WTC11 (cell line): ENCODE data around the gene RDH16. TPM values are rescaled to one million over a fixed set of nuclear protein-coding genes. Genes with fewer than 3 reads are reported as not detected.

Experiments used
- ATAC-seq: fragments of 200-7000 bp; cut with Tn5 transposase; 2 replicates; pipeline ENCODE4 v1.10.0; 2021; ENCODE audit warnings: mild to moderate bottlenecking, moderate library complexity
- CTCF ChIA-PET: fragments of 300-600 bp; sonication (Branson Sonifier 250); formaldehyde crosslinking; loops from one replicate; lab custom pipeline; 2021; ENCODE audit warnings: antibody characterized with exemption; lab: Charles Lee
- POLR2A ChIA-PET: fragments of 350-600 bp; sonication (Branson Sonifier 250); formaldehyde crosslinking; loops from one replicate; lab custom pipeline; 2021; ENCODE audit warnings: antibody characterized with exemption; lab: Charles Lee
- DNase-seq: peaks from one replicate; pipeline ENCODE4 v3.0.0; 2021; ENCODE audit warnings: low spot score
- H3K27ac Mint-ChIP-seq: 2 replicates; pipeline ENCODE4 v1.8.0; 2021; ENCODE audit warnings: mixed read lengths
- H3K27me3 Mint-ChIP-seq: 2 replicates; pipeline ENCODE4 v1.8.0; 2021; ENCODE audit warnings: low read depth, mild to moderate bottlenecking, moderate library complexity, mixed read lengths
- H3K36me3 Mint-ChIP-seq: 2 replicates; pipeline ENCODE4 v1.8.0; 2021; ENCODE audit warnings: mixed read lengths
- H3K4me1 Mint-ChIP-seq: 2 replicates; pipeline ENCODE4 v1.8.0; 2022; ENCODE audit warnings: mixed read lengths
- H3K4me3 Mint-ChIP-seq: 2 replicates; pipeline ENCODE4 v1.8.0; 2021; ENCODE audit warnings: mild to moderate bottlenecking, moderate library complexity, mixed read lengths
- H3K9me3 Mint-ChIP-seq: 2 replicates; pipeline ENCODE4 v1.8.0; 2021; ENCODE audit warnings: mixed read lengths
- CBFB ChIP-seq: sonication (generic); formaldehyde crosslinking; IDR thresholded peaks from 2 replicates; pipeline ENCODE4 v1.8.1; 2022; ENCODE audit warnings: mild to moderate bottlenecking, low read depth, missing genetic modification reagents
- ESRRA ChIP-seq: sonication (generic); formaldehyde crosslinking; IDR thresholded peaks from 2 replicates; pipeline ENCODE4 v1.8.1; 2022; ENCODE audit warnings: mild to moderate bottlenecking, missing genetic modification reagents, borderline replicate concordance
- FOXP1 ChIP-seq: sonication (generic); formaldehyde crosslinking; IDR thresholded peaks from 2 replicates; pipeline ENCODE4 v1.8.0; 2022; ENCODE audit warnings: missing genetic modification reagents, mild to moderate bottlenecking, moderate library complexity, borderline replicate concordance
- KAT7 ChIP-seq: sonication (generic); formaldehyde crosslinking; IDR thresholded peaks from 2 replicates; pipeline ENCODE4 v1.8.1; 2023; ENCODE audit warnings: missing genetic modification reagents, mild to moderate bottlenecking, borderline replicate concordance
- RORB ChIP-seq: fragments of 250-450 bp; sonication (Bioruptor Pico); IDR thresholded peaks from 2 replicates; pipeline ENCODE4 v1.9.0; 2021; ENCODE audit warnings: mild to moderate bottlenecking
- SOX15 ChIP-seq: fragments of 250-450 bp; sonication (Bioruptor Pico); IDR thresholded peaks from 2 replicates; pipeline ENCODE4 v1.9.0; 2021; ENCODE audit warnings: mild to moderate bottlenecking
- ZNF232 ChIP-seq: sonication (generic); formaldehyde crosslinking; IDR thresholded peaks from 2 replicates; pipeline ENCODE4 v1.8.0; 2022; ENCODE audit warnings: mild to moderate bottlenecking, missing genetic modification reagents
- ZNF423 ChIP-seq: fragments of 250-450 bp; sonication (Bioruptor Pico); IDR thresholded peaks from 2 replicates; pipeline ENCODE4 v2.1.2; 2022; ENCODE audit warnings: mild to moderate bottlenecking, moderate library complexity
- ZNF671 ChIP-seq: fragments of 250-450 bp; sonication (Bioruptor Pico); IDR thresholded peaks from 2 replicates; pipeline ENCODE4 v1.8.0; 2021; ENCODE audit warnings: mild to moderate bottlenecking
- total RNA-seq: library from RNA; stranded (reverse); gene quantifications from 3 replicates; pipeline ENCODE4 v1.2.3, GENCODE V29; 2021
- TF ChIP-seq, protein P1 (sequence below): fragments of 250-450 bp; sonication (Bioruptor Pico); IDR thresholded peaks from 2 replicates; pipeline ENCODE4 v1.9.0; 2021; ENCODE audit warnings: moderate library complexity, mild to moderate bottlenecking, inconsistent platforms, borderline replicate concordance
- TF ChIP-seq, protein P2 (sequence below): sonication (generic); formaldehyde crosslinking; IDR thresholded peaks from 2 replicates; pipeline ENCODE4 v1.8.1; 2023; ENCODE audit warnings: mild to moderate bottlenecking, missing genetic modification reagents, moderate library complexity
- TF ChIP-seq, protein P3 (sequence below): sonication (generic); formaldehyde crosslinking; conservative IDR thresholded peaks from 2 replicates; pipeline ENCODE4 v1.8.1; 2023; ENCODE audit warnings: mild to moderate bottlenecking, low read depth, missing genetic modification reagents, moderate library complexity
- TF ChIP-seq, protein P4 (sequence below): sonication (generic); formaldehyde crosslinking; IDR thresholded peaks from 2 replicates; pipeline ENCODE4 v1.8.0; 2022; ENCODE audit warnings: mild to moderate bottlenecking, missing genetic modification reagents
- TF ChIP-seq, protein P5 (sequence below): sonication (generic); formaldehyde crosslinking; IDR thresholded peaks from 2 replicates; pipeline ENCODE4 v1.8.1; 2023; ENCODE audit warnings: mild to moderate bottlenecking, missing genetic modification reagents, moderate library complexity
- TF ChIP-seq, protein P6 (sequence below): sonication (generic); formaldehyde crosslinking; IDR thresholded peaks from 2 replicates; pipeline ENCODE4 v1.8.0; 2022; ENCODE audit warnings: missing genetic modification reagents
- TF ChIP-seq, protein P7 (sequence below): sonication (generic); formaldehyde crosslinking; IDR thresholded peaks from 2 replicates; pipeline ENCODE4 v1.8.1; 2022; ENCODE audit warnings: low read depth, missing genetic modification reagents, borderline replicate concordance
- TF ChIP-seq, protein P8 (sequence below): sonication (generic); formaldehyde crosslinking; IDR thresholded peaks from 2 replicates; pipeline ENCODE4 v1.8.0; 2022; ENCODE audit warnings: mild to moderate bottlenecking, missing genetic modification reagents
- TF ChIP-seq, protein P9 (sequence below): sonication (generic); formaldehyde crosslinking; IDR thresholded peaks from 2 replicates; pipeline ENCODE4 v1.8.1; 2023; ENCODE audit warnings: mild to moderate bottlenecking, missing genetic modification reagents
- TF ChIP-seq, protein P10 (sequence below): sonication (generic); formaldehyde crosslinking; IDR thresholded peaks from 2 replicates; pipeline ENCODE4 v1.8.0; 2022; ENCODE audit warnings: mild to moderate bottlenecking, missing genetic modification reagents

Gene RDH16
- total RNA-seq, 1 experiment from 2014 or later, result 1.0 TPM

DNA sequence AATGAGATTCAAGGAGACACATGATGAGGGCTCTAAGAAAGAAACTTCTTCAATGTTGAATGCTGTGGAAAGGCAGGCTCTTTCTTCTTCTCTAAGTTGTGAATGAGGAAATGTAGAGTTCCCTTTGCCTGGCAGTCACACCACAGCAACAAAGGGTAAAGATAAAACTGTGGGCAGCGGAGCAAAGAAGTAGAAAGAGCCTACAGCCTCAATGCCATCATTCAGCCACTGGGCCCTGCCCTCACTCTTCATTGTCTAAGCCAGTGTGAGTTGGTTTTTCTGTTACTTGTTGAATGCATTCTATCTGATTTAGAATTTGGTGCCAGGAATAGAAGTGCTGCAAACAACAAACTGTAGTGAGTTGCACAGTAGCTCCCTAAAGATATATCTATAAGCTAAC, 35.4 kb downstream of the RDH16 start:
- ATAC-seq, result no peak

DNA sequence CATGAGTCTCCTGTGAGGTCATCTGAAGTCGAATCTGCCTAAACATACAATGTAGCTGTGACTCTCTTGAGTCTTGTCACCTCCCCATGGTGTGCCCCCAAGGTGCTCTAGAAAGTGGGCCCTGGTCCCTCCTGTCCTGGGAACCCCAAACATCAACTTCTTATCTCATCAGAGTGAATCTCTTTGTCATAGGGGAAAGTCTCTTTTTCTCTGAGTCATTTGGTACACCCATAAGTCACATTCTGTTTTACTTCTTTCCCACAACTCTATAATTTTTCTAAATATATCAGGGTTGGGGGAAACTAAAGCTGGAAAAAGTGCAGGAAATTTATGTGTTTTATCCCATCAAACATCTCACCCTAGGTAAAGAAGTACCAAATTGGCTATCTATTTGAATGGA, 36.1 kb downstream of the RDH16 start:
- H3K27ac Mint-ChIP-seq, result no peak overlapping the region
- H3K27me3 Mint-ChIP-seq, result peaks cover 10% of the 10 kb centered on the region
- DNase-seq (no peak), ATAC-seq (no peak)
- H3K9me3 Mint-ChIP-seq, result peaks cover 13% of the 10 kb centered on the region
- no peaks in the 10 kb centered on the region for H3K36me3 Mint-ChIP-seq
- H3K4me1 Mint-ChIP-seq, result no peaks in the 10 kb centered on the region
- CTCF ChIA-PET, result no interaction called here
- POLR2A ChIA-PET, result no interaction called here
- H3K4me3 Mint-ChIP-seq, result no peak overlapping the region
- TF ChIP-seq, protein P1, sequence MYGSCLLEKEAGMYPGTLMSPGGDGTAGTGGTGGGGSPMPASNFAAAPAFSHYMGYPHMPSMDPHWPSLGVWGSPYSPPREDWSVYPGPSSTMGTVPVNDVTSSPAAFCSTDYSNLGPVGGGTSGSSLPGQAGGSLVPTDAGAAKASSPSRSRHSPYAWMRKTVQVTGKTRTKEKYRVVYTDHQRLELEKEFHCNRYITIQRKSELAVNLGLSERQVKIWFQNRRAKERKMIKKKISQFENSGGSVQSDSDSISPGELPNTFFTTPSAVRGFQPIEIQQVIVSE (CRISPR knock-in tag), result no peak
- TF ChIP-seq, protein P2, sequence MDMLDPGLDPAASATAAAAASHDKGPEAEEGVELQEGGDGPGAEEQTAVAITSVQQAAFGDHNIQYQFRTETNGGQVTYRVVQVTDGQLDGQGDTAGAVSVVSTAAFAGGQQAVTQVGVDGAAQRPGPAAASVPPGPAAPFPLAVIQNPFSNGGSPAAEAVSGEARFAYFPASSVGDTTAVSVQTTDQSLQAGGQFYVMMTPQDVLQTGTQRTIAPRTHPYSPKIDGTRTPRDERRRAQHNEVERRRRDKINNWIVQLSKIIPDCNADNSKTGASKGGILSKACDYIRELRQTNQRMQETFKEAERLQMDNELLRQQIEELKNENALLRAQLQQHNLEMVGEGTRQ (CRISPR knock-in tag), result no peak
- TF ChIP-seq, protein P3, sequence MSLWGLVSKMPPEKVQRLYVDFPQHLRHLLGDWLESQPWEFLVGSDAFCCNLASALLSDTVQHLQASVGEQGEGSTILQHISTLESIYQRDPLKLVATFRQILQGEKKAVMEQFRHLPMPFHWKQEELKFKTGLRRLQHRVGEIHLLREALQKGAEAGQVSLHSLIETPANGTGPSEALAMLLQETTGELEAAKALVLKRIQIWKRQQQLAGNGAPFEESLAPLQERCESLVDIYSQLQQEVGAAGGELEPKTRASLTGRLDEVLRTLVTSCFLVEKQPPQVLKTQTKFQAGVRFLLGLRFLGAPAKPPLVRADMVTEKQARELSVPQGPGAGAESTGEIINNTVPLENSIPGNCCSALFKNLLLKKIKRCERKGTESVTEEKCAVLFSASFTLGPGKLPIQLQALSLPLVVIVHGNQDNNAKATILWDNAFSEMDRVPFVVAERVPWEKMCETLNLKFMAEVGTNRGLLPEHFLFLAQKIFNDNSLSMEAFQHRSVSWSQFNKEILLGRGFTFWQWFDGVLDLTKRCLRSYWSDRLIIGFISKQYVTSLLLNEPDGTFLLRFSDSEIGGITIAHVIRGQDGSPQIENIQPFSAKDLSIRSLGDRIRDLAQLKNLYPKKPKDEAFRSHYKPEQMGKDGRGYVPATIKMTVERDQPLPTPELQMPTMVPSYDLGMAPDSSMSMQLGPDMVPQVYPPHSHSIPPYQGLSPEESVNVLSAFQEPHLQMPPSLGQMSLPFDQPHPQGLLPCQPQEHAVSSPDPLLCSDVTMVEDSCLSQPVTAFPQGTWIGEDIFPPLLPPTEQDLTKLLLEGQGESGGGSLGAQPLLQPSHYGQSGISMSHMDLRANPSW (CRISPR knock-in tag), result no peak
- TF ChIP-seq, protein P4, sequence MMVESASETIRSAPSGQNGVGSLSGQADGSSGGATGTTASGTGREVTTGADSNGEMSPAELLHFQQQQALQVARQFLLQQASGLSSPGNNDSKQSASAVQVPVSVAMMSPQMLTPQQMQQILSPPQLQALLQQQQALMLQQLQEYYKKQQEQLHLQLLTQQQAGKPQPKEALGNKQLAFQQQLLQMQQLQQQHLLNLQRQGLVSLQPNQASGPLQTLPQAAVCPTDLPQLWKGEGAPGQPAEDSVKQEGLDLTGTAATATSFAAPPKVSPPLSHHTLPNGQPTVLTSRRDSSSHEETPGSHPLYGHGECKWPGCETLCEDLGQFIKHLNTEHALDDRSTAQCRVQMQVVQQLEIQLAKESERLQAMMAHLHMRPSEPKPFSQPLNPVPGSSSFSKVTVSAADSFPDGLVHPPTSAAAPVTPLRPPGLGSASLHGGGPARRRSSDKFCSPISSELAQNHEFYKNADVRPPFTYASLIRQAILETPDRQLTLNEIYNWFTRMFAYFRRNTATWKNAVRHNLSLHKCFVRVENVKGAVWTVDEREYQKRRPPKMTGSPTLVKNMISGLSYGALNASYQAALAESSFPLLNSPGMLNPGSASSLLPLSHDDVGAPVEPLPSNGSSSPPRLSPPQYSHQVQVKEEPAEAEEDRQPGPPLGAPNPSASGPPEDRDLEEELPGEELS (CRISPR knock-in tag), result no peak
- TF ChIP-seq ESRRA (CRISPR knock-in tag), result no peak
- no peak for TF ChIP-seq ZNF671 (CRISPR knock-in tag)
- TF ChIP-seq, protein P5, sequence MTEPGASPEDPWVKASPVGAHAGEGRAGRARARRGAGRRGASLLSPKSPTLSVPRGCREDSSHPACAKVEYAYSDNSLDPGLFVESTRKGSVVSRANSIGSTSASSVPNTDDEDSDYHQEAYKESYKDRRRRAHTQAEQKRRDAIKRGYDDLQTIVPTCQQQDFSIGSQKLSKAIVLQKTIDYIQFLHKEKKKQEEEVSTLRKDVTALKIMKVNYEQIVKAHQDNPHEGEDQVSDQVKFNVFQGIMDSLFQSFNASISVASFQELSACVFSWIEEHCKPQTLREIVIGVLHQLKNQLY (CRISPR knock-in tag), result no peak
- TF ChIP-seq RORB, result no peak
- TF ChIP-seq, protein P6, sequence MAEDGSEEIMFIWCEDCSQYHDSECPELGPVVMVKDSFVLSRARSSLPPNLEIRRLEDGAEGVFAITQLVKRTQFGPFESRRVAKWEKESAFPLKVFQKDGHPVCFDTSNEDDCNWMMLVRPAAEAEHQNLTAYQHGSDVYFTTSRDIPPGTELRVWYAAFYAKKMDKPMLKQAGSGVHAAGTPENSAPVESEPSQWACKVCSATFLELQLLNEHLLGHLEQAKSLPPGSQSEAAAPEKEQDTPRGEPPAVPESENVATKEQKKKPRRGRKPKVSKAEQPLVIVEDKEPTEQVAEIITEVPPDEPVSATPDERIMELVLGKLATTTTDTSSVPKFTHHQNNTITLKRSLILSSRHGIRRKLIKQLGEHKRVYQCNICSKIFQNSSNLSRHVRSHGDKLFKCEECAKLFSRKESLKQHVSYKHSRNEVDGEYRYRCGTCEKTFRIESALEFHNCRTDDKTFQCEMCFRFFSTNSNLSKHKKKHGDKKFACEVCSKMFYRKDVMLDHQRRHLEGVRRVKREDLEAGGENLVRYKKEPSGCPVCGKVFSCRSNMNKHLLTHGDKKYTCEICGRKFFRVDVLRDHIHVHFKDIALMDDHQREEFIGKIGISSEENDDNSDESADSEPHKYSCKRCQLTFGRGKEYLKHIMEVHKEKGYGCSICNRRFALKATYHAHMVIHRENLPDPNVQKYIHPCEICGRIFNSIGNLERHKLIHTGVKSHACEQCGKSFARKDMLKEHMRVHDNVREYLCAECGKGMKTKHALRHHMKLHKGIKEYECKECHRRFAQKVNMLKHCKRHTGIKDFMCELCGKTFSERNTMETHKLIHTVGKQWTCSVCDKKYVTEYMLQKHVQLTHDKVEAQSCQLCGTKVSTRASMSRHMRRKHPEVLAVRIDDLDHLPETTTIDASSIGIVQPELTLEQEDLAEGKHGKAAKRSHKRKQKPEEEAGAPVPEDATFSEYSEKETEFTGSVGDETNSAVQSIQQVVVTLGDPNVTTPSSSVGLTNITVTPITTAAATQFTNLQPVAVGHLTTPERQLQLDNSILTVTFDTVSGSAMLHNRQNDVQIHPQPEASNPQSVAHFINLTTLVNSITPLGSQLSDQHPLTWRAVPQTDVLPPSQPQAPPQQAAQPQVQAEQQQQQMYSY (CRISPR knock-in tag), result no peak

More for the DNA sequence above, 35.4 kb downstream of the RDH16 start:
- POLR2A ChIA-PET, result no interaction called here
- no peak for DNase-seq
- Mint-ChIP-seq H3K36me3 (no peaks in the 10 kb centered on the region), H3K27me3 (peaks cover 11% of the 10 kb centered on the region), H3K4me3 (no peak overlapping the region), H3K27ac (no peak overlapping the region), H3K4me1 (no peaks in the 10 kb centered on the region), H3K9me3 (peaks cover 13% of the 10 kb centered on the region)
- CTCF ChIA-PET, result no interaction called here
- TF ChIP-seq, protein P7, sequence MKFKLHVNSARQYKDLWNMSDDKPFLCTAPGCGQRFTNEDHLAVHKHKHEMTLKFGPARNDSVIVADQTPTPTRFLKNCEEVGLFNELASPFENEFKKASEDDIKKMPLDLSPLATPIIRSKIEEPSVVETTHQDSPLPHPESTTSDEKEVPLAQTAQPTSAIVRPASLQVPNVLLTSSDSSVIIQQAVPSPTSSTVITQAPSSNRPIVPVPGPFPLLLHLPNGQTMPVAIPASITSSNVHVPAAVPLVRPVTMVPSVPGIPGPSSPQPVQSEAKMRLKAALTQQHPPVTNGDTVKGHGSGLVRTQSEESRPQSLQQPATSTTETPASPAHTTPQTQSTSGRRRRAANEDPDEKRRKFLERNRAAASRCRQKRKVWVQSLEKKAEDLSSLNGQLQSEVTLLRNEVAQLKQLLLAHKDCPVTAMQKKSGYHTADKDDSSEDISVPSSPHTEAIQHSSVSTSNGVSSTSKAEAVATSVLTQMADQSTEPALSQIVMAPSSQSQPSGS, result no peak
- TF ChIP-seq ZNF232 (CRISPR knock-in tag) (no peak), SOX15 (CRISPR knock-in tag) (no peak), KAT7 (CRISPR knock-in tag) (no peak), ZNF423 (CRISPR knock-in tag) (no peak), FOXP1 (CRISPR knock-in tag) (no peak), CBFB (CRISPR knock-in tag) (no peak)
- TF ChIP-seq, protein P8, sequence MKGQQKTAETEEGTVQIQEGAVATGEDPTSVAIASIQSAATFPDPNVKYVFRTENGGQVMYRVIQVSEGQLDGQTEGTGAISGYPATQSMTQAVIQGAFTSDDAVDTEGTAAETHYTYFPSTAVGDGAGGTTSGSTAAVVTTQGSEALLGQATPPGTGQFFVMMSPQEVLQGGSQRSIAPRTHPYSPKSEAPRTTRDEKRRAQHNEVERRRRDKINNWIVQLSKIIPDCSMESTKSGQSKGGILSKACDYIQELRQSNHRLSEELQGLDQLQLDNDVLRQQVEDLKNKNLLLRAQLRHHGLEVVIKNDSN, result no peak
- TF ChIP-seq, protein P9, sequence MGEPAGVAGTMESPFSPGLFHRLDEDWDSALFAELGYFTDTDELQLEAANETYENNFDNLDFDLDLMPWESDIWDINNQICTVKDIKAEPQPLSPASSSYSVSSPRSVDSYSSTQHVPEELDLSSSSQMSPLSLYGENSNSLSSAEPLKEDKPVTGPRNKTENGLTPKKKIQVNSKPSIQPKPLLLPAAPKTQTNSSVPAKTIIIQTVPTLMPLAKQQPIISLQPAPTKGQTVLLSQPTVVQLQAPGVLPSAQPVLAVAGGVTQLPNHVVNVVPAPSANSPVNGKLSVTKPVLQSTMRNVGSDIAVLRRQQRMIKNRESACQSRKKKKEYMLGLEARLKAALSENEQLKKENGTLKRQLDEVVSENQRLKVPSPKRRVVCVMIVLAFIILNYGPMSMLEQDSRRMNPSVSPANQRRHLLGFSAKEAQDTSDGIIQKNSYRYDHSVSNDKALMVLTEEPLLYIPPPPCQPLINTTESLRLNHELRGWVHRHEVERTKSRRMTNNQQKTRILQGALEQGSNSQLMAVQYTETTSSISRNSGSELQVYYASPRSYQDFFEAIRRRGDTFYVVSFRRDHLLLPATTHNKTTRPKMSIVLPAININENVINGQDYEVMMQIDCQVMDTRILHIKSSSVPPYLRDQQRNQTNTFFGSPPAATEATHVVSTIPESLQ, result no peak
- TF ChIP-seq, protein P10, sequence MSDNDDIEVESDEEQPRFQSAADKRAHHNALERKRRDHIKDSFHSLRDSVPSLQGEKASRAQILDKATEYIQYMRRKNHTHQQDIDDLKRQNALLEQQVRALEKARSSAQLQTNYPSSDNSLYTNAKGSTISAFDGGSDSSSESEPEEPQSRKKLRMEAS (CRISPR knock-in tag), result no peak
